Measurements from ENCODE around the gene SHANK3. TPM values are rescaled to one million over a fixed set of nuclear protein-coding genes. Genes with fewer than 3 reads are reported as not detected.

The SHANK3 gene
- total and polyA plus RNA-seq, 2 donors (not counting 3 experiments of a cell fraction or from before 2014, with no cell fraction given), result 26.1 to 158 TPM

DNA sequence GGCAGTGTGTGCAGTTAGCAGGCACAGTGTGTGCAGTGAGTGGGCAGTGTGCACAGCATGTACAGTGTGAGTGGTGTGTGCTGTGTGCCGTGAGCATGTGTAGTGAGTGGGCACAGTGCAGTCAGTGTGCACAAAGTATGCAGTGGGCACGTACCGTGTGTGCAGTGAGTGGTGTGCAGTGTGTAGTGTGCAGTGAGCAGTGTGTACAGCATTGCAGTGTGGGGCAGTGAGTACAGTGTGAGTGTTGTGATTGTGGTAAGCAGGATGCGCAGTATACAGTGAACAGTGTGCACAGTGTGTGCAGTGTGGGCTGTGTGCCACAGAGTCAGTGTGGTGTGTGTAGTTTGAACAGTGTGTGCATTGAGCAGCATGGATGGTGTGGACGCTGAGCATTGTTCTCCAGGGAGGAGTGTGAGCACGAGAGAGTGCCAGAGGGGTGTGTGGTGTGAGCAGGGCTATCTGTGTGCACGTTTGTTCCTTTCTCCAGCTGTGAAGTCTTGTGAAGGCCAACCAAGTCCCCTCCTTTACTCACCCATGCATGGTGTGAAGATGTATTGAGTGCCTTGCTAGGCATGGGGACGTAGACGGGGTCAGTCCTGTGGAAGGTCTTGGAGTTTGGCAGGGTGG lies 3.0 kb downstream of the SHANK3 start:
- peaks cover 8 to 43% of the 10 kb centered on the region in 2 experiments for H3K36me3 ChIP-seq (ENCODE audit: control insufficient read depth in 2 of 2, extremely low read depth in 1 of 2, insufficient read depth in 2 of 2, low read length in 2 of 2)
- POLR2A ChIA-PET, result interaction anchor here (0.9 kb wide), 1 partner anchor 48 kb away, joined by 5 read pairs; the partner anchor contains the start of gene ARSA
- H2AFZ ChIP-seq (ENCODE audit: low read depth, low read length), result no peak overlapping the region

DNA sequence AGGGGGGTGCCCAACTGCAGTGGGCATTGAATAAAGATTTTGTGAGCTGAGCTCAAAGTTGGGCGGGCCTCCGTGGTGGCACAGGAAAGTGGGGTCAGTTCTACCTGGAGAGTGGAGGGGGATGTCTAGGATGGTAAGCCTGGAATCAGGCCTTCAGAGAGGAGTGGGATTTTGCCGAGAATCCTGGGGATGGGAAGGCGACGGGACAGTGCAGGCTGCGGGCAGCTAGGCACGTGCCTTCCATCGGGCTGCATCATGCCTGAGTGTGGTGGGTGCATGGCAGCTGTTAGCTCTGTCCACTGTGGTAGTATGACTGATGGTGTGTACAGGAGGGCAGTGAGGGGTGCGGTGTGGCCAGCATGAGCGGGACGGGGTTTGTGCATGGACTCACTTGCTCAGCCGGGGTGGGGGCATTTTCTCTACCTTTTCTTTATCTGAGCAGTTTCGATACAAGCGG lies 3.6 kb downstream of the SHANK3 start:
- POLR2A ChIA-PET, result interaction anchor here (0.9 kb wide), 1 partner anchor 48 kb away, joined by 5 read pairs; the partner anchor contains the start of gene ARSA

More for the DNA sequence above, 3.0 kb downstream of the SHANK3 start:
- no TSS peak for BruUV-seq (replicated peaks)
- dilution Hi-C loops (cut with MboI; ENCODE audit: extremely low pct_ligation_motif_present, low sequenced_read_pairs) (no loop called here), intact Hi-C loops (cut with micrococcal nuclease) (loop anchor here (2.0 kb wide), 1 partner anchor 15 kb away; no protein-coding TSS in a partner anchor)
- no peaks in the 10 kb centered on the region for H4K20me1 ChIP-seq (replicated peaks; ENCODE audit: control insufficient read depth, extremely low read depth, insufficient read depth, low read length)
- H3K4me1 ChIP-seq (ENCODE audit: control insufficient read depth, extremely low read depth, insufficient read depth, low read length), result peaks cover 34% of the 10 kb centered on the region
- no peaks in the 10 kb centered on the region for H3K9me3 ChIP-seq (replicated peaks; ENCODE audit: control insufficient read depth, insufficient read depth, low read length)
- no peak overlapping the region for H3K9ac ChIP-seq (replicated peaks; ENCODE audit: extremely low read depth, insufficient read depth, low read length)
- H3K4me3 ChIP-seq (replicated peaks in 1 of 3; ENCODE audit: insufficient read depth in 1 of 3, low read depth in 1 of 3, low read length in 3 of 3), result peak overlapping the region in 2 of 3 experiments; percentile 6 to 74
- no peaks in the 10 kb centered on the region for H3K27me3 ChIP-seq (ENCODE audit: control insufficient read depth in 2 of 2, insufficient read depth in 2 of 2, low read length in 2 of 2)
- DNase-seq (ENCODE audit: low read depth, low spot score) (no peak), FAIRE-seq (peak; percentile 62)
- TF ChIP-seq JUN (IDR thresholded peaks at IDR 0.05; ENCODE audit: borderline replicate concordance, insufficient read depth, insufficient read length, low read depth), result no peak
- TF ChIP-seq, protein P1, sequence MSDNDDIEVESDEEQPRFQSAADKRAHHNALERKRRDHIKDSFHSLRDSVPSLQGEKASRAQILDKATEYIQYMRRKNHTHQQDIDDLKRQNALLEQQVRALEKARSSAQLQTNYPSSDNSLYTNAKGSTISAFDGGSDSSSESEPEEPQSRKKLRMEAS (IDR thresholded peaks at IDR 0.05; ENCODE audit: insufficient read depth, insufficient read length), result peak; percentile 20
- peaks cover 61% of the 10 kb centered on the region for H3K79me2 ChIP-seq (ENCODE audit: control insufficient read depth, insufficient read depth, low read length)
- H3K27ac ChIP-seq (ENCODE audit: insufficient read depth, low read depth, low read length), result no peak overlapping the region
- H3K9me1 ChIP-seq (replicated peaks; ENCODE audit: control insufficient read depth, extremely low read depth, insufficient read depth, low read length), result no peaks in the 10 kb centered on the region
- CTCF ChIA-PET, result interaction anchor here (0.8 to 2.9 kb wide), 5 partner anchors 9 to 55 kb away, joined by 3 to 25 read pairs (median 7); partner anchors contain the start of gene ARSA
- peak overlapping the region; percentile 6 for H3K4me2 ChIP-seq (ENCODE audit: insufficient read depth, low read length)

More for the DNA sequence above, 3.6 kb downstream of the SHANK3 start:
- peak overlapping the region in 2 of 3 experiments; percentile 6 to 74 for H3K4me3 ChIP-seq (replicated peaks in 1 of 3; ENCODE audit: insufficient read depth in 1 of 3, low read depth in 1 of 3, low read length in 3 of 3)
- H3K36me3 ChIP-seq (ENCODE audit: control insufficient read depth in 2 of 2, extremely low read depth in 1 of 2, insufficient read depth in 2 of 2, low read length in 2 of 2), result peaks cover 8 to 45% of the 10 kb centered on the region in 2 experiments
- DNase-seq (ENCODE audit: low read depth, low spot score) (no peak), FAIRE-seq (no peak)
- H3K4me2 ChIP-seq (ENCODE audit: insufficient read depth, low read length), result peak overlapping the region; percentile 6
- no peak overlapping the region for H3K27ac ChIP-seq (ENCODE audit: insufficient read depth, low read depth, low read length)
- TF ChIP-seq EZH2 (IDR thresholded peaks at IDR 0.05; ENCODE audit: borderline replicate concordance, low read depth, low read length, severe bottlenecking), result no peak
- TF ChIP-seq, protein P1 (IDR thresholded peaks at IDR 0.05; ENCODE audit: insufficient read depth, insufficient read length), result peak; percentile 60
- no peak overlapping the region for H2AFZ ChIP-seq (ENCODE audit: low read depth, low read length)
- H3K79me2 ChIP-seq (ENCODE audit: control insufficient read depth, insufficient read depth, low read length), result peaks cover 66% of the 10 kb centered on the region
- H3K9ac ChIP-seq (replicated peaks; ENCODE audit: extremely low read depth, insufficient read depth, low read length), result no peak overlapping the region
- H4K20me1 ChIP-seq (replicated peaks; ENCODE audit: control insufficient read depth, extremely low read depth, insufficient read depth, low read length), result no peaks in the 10 kb centered on the region
- H3K9me3 ChIP-seq (replicated peaks; ENCODE audit: control insufficient read depth, insufficient read depth, low read length), result no peaks in the 10 kb centered on the region
- CTCF ChIA-PET, result interaction anchor here (0.8 to 2.9 kb wide), 5 partner anchors 9 to 55 kb away, joined by 3 to 25 read pairs (median 7); partner anchors contain the start of gene ARSA
- intact Hi-C loops (cut with micrococcal nuclease), result loop anchor here (2.0 kb wide), 1 partner anchor 15 kb away; no protein-coding TSS in a partner anchor
- H3K27me3 ChIP-seq (ENCODE audit: control insufficient read depth in 2 of 2, insufficient read depth in 2 of 2, low read length in 2 of 2), result no peaks in the 10 kb centered on the region
- H3K9me1 ChIP-seq (replicated peaks; ENCODE audit: control insufficient read depth, extremely low read depth, insufficient read depth, low read length), result no peaks in the 10 kb centered on the region
- H3K4me1 ChIP-seq (ENCODE audit: control insufficient read depth, extremely low read depth, insufficient read depth, low read length), result peaks cover 29% of the 10 kb centered on the region
- dilution Hi-C loops (cut with MboI; ENCODE audit: extremely low pct_ligation_motif_present, low sequenced_read_pairs), result no loop called here
- no TSS peak for BruUV-seq (replicated peaks)

Measured in endothelial cell of umbilical vein (primary cell).